ENCODE measurements around the gene PIGR.

DNA sequence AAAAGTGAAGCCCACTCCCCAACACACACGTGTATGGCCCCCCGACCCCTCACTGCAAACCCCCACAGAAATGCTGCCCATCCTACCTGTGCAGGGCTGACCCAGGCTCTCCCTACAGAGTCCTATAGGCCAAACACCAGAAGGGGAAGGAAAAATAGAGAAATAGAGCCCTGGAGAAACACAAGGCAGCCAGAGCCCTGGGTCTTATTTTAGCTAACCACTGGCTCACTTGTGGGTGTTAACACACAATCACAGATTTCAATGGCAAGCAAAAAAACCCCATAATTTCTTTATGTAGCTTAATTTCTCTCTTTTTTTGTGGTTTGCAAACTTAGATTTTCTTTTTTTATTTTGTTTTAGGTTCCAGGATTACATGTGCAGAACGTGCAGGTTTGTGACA lies 989 bp upstream of the PIGR start:
- TF ChIP-seq, protein P1, sequence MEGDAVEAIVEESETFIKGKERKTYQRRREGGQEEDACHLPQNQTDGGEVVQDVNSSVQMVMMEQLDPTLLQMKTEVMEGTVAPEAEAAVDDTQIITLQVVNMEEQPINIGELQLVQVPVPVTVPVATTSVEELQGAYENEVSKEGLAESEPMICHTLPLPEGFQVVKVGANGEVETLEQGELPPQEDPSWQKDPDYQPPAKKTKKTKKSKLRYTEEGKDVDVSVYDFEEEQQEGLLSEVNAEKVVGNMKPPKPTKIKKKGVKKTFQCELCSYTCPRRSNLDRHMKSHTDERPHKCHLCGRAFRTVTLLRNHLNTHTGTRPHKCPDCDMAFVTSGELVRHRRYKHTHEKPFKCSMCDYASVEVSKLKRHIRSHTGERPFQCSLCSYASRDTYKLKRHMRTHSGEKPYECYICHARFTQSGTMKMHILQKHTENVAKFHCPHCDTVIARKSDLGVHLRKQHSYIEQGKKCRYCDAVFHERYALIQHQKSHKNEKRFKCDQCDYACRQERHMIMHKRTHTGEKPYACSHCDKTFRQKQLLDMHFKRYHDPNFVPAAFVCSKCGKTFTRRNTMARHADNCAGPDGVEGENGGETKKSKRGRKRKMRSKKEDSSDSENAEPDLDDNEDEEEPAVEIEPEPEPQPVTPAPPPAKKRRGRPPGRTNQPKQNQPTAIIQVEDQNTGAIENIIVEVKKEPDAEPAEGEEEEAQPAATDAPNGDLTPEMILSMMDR (conservative IDR thresholded peaks at IDR 0.05; ENCODE audit: low read depth, low read length) = no peak
- no peak for TF ChIP-seq EZH2 (IDR thresholded peaks at IDR 0.05; ENCODE audit: borderline replicate concordance, low read depth, low read length, poor library complexity, severe bottlenecking)

Measured in A673 (cell line).